Keratinocyte (primary cell): Measurements from ENCODE around the gene MARVELD1.

Source experiments
- CTCF ChIP-seq, 3 experiments: IDR thresholded peaks in 1 of 3; conservative IDR thresholded peaks in 1 of 3; optimal IDR thresholded peaks in 1 of 3; 2 replicates in 2 of 3; 3 replicates in 1 of 3; pipeline versions ENCODE3 to v1.5.1; 2011; ENCODE audit warnings: low read length in 3 of 3, mild to moderate bottlenecking in 3 of 3, moderate library complexity in 2 of 3, control low read depth in 1 of 3, inconsistent platforms in 1 of 3; ENCODE audit not compliant: insufficient read depth in 2 of 3; ENCODE audit errors: extremely low read depth in 1 of 3
- EZH2 ChIP-seq: IDR thresholded peaks from one replicate; pipeline ENCODE4 v1.6.1; 2012; ENCODE audit warnings: inconsistent platforms, mild to moderate bottlenecking, low read length, moderate library complexity

GRCh38 chr10:97664282-97664850, 49.2 kb upstream of the MARVELD1 start:
- TF ChIP-seq CTCF (optimal IDR thresholded peaks at IDR 0.05 in 1 of 3, IDR thresholded peaks at IDR 0.05 in 1 of 3, conservative IDR thresholded peaks at IDR 0.05 in 1 of 3; ENCODE audit: extremely low read depth in 1 of 3, insufficient read depth in 2 of 3, low read length in 3 of 3) (no peak), EZH2 (no peak)
